Mammary epithelial cell (primary cell): ENCODE measurements around the gene RASGRP1.

Experiments used
- CTCF ChIP-seq, 2 donors: IDR thresholded peaks in 1 of 2; conservative IDR thresholded peaks in 1 of 2; 2 replicates each; pipeline ENCODE4 v1.5.1; 2011 to 2012; ENCODE audit warnings: inconsistent platforms in 2 of 2, low read length in 2 of 2, mild to moderate bottlenecking in 2 of 2, control low read depth in 1 of 2, low read depth in 1 of 2; ENCODE audit not compliant: insufficient read depth in 1 of 2; ENCODE audit errors: extremely low read depth in 1 of 2
- EZH2 ChIP-seq: IDR thresholded peaks from 2 replicates; pipeline ENCODE4 v1.6.1; 2012; ENCODE audit warnings: low read length, inconsistent platforms, borderline replicate concordance

GRCh38 chr15:38459480-38459879 lies 105.1 kb downstream of the RASGRP1 start:
- TF ChIP-seq CTCF (conservative IDR thresholded peaks at IDR 0.05 in 1 of 2, IDR thresholded peaks at IDR 0.05 in 1 of 2; ENCODE audit: extremely low read depth in 1 of 2, insufficient read depth in 1 of 2, low read depth in 1 of 2, low read length in 2 of 2), result no peak
- TF ChIP-seq EZH2, result no peak
